Spleen (tissue), 7 donors: ENCODE results near the gene MRS2.

Experiments used
- POLR2A ChIP-seq, 3 donors: fragments of 450-650 bp; IDR thresholded peaks; one replicate each; pipeline ENCODE4 v1.5.1; 2017; ENCODE audit warnings: antibody characterized with exemption in 3 of 3, mild to moderate bottlenecking in 1 of 3
- TF ChIP-seq, protein P1 (sequence below), 11 experiments: fragments of 200-600 bp in 7 of 11; fragments of 450-650 bp in 4 of 11; sonication (generic) in 4 of 11; IDR thresholded peaks in 8 of 11; conservative IDR thresholded peaks in 3 of 11; 1 replicate in 7 of 11; 2 replicates in 4 of 11; pipeline versions ENCODE4 v1.4.0 to v1.8.0; 2016 to 2021; ENCODE audit warnings: antibody characterized with exemption in 11 of 11, inconsistent platforms in 4 of 11, mild to moderate bottlenecking in 1 of 11
- donor health status: DM: no; HTN: no; CAD: no; lungs with moderate emphysema.
- donor health status: DM: no; HTN: no; CAD: no.
- donor health status: DM: no; HTN: no; CAD: no.

DNA sequence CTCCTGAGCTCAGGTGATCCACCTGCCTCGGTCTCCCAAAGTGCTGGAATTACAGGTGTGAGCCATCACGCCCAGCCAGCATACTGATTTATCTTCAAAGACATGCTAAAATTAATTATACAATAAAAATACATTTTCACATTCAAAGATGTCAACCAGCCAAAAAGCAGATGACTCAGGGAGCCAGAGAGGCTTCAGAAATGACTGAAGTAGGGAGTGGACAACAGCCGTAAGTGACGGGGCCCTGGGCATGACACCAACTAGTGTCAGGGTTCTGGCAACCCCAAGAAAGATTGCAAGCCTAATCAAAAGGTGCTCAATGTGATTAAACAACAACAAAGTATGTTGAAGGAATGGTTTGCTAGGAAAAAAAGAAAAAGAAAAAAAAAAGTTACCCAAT lies 58.2 kb downstream of the MRS2 start:
- no peak for TF ChIP-seq POLR2A (IDR thresholded peaks at IDR 0.05)
- TF ChIP-seq, protein P1, sequence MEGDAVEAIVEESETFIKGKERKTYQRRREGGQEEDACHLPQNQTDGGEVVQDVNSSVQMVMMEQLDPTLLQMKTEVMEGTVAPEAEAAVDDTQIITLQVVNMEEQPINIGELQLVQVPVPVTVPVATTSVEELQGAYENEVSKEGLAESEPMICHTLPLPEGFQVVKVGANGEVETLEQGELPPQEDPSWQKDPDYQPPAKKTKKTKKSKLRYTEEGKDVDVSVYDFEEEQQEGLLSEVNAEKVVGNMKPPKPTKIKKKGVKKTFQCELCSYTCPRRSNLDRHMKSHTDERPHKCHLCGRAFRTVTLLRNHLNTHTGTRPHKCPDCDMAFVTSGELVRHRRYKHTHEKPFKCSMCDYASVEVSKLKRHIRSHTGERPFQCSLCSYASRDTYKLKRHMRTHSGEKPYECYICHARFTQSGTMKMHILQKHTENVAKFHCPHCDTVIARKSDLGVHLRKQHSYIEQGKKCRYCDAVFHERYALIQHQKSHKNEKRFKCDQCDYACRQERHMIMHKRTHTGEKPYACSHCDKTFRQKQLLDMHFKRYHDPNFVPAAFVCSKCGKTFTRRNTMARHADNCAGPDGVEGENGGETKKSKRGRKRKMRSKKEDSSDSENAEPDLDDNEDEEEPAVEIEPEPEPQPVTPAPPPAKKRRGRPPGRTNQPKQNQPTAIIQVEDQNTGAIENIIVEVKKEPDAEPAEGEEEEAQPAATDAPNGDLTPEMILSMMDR (IDR thresholded peaks at IDR 0.05 in 8 of 11, conservative IDR thresholded peaks at IDR 0.05 in 3 of 11) = no peak
